Liver (tissue), 9 donors: ENCODE results near the gene KCNC4. TPM values are rescaled to one million over a fixed set of nuclear protein-coding genes. Genes with fewer than 3 reads are reported as not detected.
A peak's percentile ranks its signal among the peaks of the same experiment; 100 is the strongest.

Experiments
- DNase-seq: peaks from one replicate; pipeline ENCODE4 v3.0.0-alpha.2; 2017; ENCODE audit warnings: low spot score
- H3K27ac ChIP-seq, 2 donors: one replicate each; pipeline ENCODE4 v1.7.0; 2013; ENCODE audit warnings: inconsistent platforms in 2 of 2, low read length in 2 of 2, control low read depth in 1 of 2, low read depth in 1 of 2, mild to moderate bottlenecking in 1 of 2
- H3K27me3 ChIP-seq, 4 donors: one replicate each; pipeline versions ENCODE4 v1.6.1 to v1.7.0; 2013; ENCODE audit warnings: low read length in 3 of 4, inconsistent platforms in 1 of 4, mild to moderate bottlenecking in 1 of 4, moderate library complexity in 1 of 4; ENCODE audit not compliant: control insufficient read depth in 4 of 4, insufficient read depth in 4 of 4
- H3K36me3 ChIP-seq, 4 donors: one replicate each; pipeline versions ENCODE4 v1.6.1 to v1.7.0; 2013; ENCODE audit warnings: low read length in 3 of 4, mild to moderate bottlenecking in 3 of 4, low read depth in 1 of 4, moderate library complexity in 1 of 4; ENCODE audit not compliant: control insufficient read depth in 4 of 4, insufficient read depth in 3 of 4
- H3K4me1 ChIP-seq, 4 donors: one replicate each; pipeline versions ENCODE4 v1.6.1 to v1.7.0; 2013; ENCODE audit warnings: low read length in 3 of 4, mild to moderate bottlenecking in 3 of 4, moderate library complexity in 1 of 4; ENCODE audit not compliant: control insufficient read depth in 4 of 4, insufficient read depth in 4 of 4
- H3K4me3 ChIP-seq, 3 donors: one replicate each; pipeline versions ENCODE4 v1.6.1 to v1.7.0; 2013; ENCODE audit warnings: low read length in 3 of 3, control low read depth in 1 of 3, low read depth in 1 of 3, mild to moderate bottlenecking in 1 of 3
- H3K9ac ChIP-seq, 2 donors: one replicate each; pipeline ENCODE4 v1.7.0; 2013; ENCODE audit warnings: low read length in 2 of 2, mild to moderate bottlenecking in 2 of 2, moderate library complexity in 2 of 2, control low read depth in 1 of 2, low read depth in 1 of 2
- H3K9me3 ChIP-seq, 4 donors: one replicate each; pipeline versions ENCODE4 v1.6.1 to v1.7.0; 2013; ENCODE audit warnings: low read length in 3 of 4; ENCODE audit not compliant: control insufficient read depth in 4 of 4
- EGR1 ChIP-seq, 2 donors: IDR thresholded peaks; 2 replicates each; pipeline ENCODE4 v1.6.1; 2016 to 2018; ENCODE audit warnings: antibody characterized with exemption in 2 of 2, low read depth in 2 of 2
- FOXA1 ChIP-seq: IDR thresholded peaks from 2 replicates; pipeline ENCODE4 v1.6.1; 2016; ENCODE audit warnings: antibody characterized with exemption
- FOXA2 ChIP-seq: IDR thresholded peaks from 2 replicates; pipeline ENCODE4 v1.6.1; 2016; ENCODE audit warnings: antibody characterized with exemption
- GABPA ChIP-seq, 2 donors: IDR thresholded peaks in 1 of 2; conservative IDR thresholded peaks in 1 of 2; 2 replicates each; pipeline ENCODE4 v1.6.1; 2016; ENCODE audit warnings: antibody characterized with exemption in 2 of 2, mild to moderate bottlenecking in 1 of 2, moderate library complexity in 1 of 2
- HNF4A ChIP-seq, 2 donors: conservative IDR thresholded peaks; 2 replicates each; pipeline ENCODE4 v1.6.1; 2016; ENCODE audit warnings: antibody characterized with exemption in 2 of 2, mild to moderate bottlenecking in 2 of 2
- HNF4G ChIP-seq: IDR thresholded peaks from 2 replicates; pipeline ENCODE4 v1.6.1; 2016; ENCODE audit warnings: antibody characterized with exemption
- JUND ChIP-seq, 2 donors: IDR thresholded peaks; 2 replicates each; pipeline ENCODE4 v1.6.1; 2016; ENCODE audit warnings: antibody characterized with exemption in 2 of 2
- NR2F2 ChIP-seq: IDR thresholded peaks from 2 replicates; pipeline ENCODE4 v1.6.1; 2016; ENCODE audit warnings: antibody characterized with exemption
- RAD21 ChIP-seq, 2 donors: IDR thresholded peaks; 2 replicates each; pipeline ENCODE4 v1.6.1; 2016; ENCODE audit warnings: antibody characterized with exemption in 2 of 2, mild to moderate bottlenecking in 2 of 2
- RXRA ChIP-seq, 2 donors: IDR thresholded peaks; 2 replicates each; pipeline ENCODE4 v1.6.1; 2017 to 2018; ENCODE audit warnings: antibody characterized with exemption in 2 of 2, mild to moderate bottlenecking in 1 of 2
- TAF1 ChIP-seq: conservative IDR thresholded peaks from 2 replicates; pipeline ENCODE4 v1.6.1; 2016; ENCODE audit warnings: antibody characterized with exemption, mild to moderate bottlenecking
- WGBS: extraction: QIAGEN DNeasy Blood & Tissue Kit; methylation state at CpG from one replicate; pipeline ENCODE4 v1.1.7; 2013; 5-methylcytosine and 5-hydroxymethylcytosine counted together
- polyA plus RNA-seq, 2 donors: library from polyadenylated mRNA; stranded (reverse) in 1 of 2; unstranded in 1 of 2; fragments of 200-250 nt in 1 of 2; fragments of >200 nt in 1 of 2; fragmentation: Nextera tagmentation in 1 of 2; extraction: Ambion mirVana in 1 of 2; gene quantifications; one replicate each; pipeline versions ENCODE4 v1.2.1 to v1.2.3, GENCODE V29; 2013 to 2015
- total RNA-seq, 2 donors: library from RNA; depleted of rRNA; stranded (reverse); fragments of >200 nt; gene quantifications; one replicate each; pipeline ENCODE4 v1.2.3, GENCODE V29; 2014
- TF ChIP-seq, protein P1 (sequence below): fragments of 150-350 bp; IDR thresholded peaks from 2 replicates; pipeline ENCODE4 v1.5.1; 2017; ENCODE audit warnings: improper control_type of control experiment, low read depth, low read length; ENCODE audit not compliant: missing input control
- TF ChIP-seq, protein P2 (sequence below): IDR thresholded peaks from 2 replicates; pipeline ENCODE4 v1.6.1; 2016; ENCODE audit warnings: antibody characterized with exemption
- TF ChIP-seq, protein P3 (sequence below): IDR thresholded peaks from 2 replicates; pipeline ENCODE4 v1.6.1; 2016; ENCODE audit warnings: antibody characterized with exemption
- TF ChIP-seq, protein P4 (sequence below): IDR thresholded peaks from 2 replicates; pipeline ENCODE4 v1.6.1; 2016; ENCODE audit warnings: antibody characterized with exemption
- TF ChIP-seq, protein P5 (sequence below): IDR thresholded peaks from 2 replicates; pipeline ENCODE4 v1.6.1; 2016; ENCODE audit warnings: antibody characterized with exemption, mild to moderate bottlenecking
- donor health status: healthy.
- donor health status: healthy.
- donor health status: healthy.
- donor health status: healthy.
- donor health status: healthy.

Gene KCNC4
- total and polyA plus RNA-seq, 4 donors, result 0.46 to 2.5 (median 1.5) TPM

GRCh38 chr1:110196917-110197765, 13.0 kb upstream of the KCNC4 start:
- TF ChIP-seq FOXA1 (no peak), FOXA2 (no peak), NR2F2 (no peak), HNF4G (no peak), HNF4A (conservative IDR thresholded peaks at IDR 0.05) (peak; percentile 35 to 64), TAF1 (no peak), RAD21 (IDR thresholded peaks at IDR 0.05) (peak; percentile 70 to 81), GABPA (IDR thresholded peaks at IDR 0.05 in 1 of 2, conservative IDR thresholded peaks at IDR 0.05 in 1 of 2) (no peak)
- TF ChIP-seq, protein P1, sequence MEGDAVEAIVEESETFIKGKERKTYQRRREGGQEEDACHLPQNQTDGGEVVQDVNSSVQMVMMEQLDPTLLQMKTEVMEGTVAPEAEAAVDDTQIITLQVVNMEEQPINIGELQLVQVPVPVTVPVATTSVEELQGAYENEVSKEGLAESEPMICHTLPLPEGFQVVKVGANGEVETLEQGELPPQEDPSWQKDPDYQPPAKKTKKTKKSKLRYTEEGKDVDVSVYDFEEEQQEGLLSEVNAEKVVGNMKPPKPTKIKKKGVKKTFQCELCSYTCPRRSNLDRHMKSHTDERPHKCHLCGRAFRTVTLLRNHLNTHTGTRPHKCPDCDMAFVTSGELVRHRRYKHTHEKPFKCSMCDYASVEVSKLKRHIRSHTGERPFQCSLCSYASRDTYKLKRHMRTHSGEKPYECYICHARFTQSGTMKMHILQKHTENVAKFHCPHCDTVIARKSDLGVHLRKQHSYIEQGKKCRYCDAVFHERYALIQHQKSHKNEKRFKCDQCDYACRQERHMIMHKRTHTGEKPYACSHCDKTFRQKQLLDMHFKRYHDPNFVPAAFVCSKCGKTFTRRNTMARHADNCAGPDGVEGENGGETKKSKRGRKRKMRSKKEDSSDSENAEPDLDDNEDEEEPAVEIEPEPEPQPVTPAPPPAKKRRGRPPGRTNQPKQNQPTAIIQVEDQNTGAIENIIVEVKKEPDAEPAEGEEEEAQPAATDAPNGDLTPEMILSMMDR, result peak; percentile 78
- TF ChIP-seq, protein P2, sequence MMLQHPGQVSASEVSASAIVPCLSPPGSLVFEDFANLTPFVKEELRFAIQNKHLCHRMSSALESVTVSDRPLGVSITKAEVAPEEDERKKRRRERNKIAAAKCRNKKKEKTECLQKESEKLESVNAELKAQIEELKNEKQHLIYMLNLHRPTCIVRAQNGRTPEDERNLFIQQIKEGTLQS, result no peak
- TF ChIP-seq, protein P3, sequence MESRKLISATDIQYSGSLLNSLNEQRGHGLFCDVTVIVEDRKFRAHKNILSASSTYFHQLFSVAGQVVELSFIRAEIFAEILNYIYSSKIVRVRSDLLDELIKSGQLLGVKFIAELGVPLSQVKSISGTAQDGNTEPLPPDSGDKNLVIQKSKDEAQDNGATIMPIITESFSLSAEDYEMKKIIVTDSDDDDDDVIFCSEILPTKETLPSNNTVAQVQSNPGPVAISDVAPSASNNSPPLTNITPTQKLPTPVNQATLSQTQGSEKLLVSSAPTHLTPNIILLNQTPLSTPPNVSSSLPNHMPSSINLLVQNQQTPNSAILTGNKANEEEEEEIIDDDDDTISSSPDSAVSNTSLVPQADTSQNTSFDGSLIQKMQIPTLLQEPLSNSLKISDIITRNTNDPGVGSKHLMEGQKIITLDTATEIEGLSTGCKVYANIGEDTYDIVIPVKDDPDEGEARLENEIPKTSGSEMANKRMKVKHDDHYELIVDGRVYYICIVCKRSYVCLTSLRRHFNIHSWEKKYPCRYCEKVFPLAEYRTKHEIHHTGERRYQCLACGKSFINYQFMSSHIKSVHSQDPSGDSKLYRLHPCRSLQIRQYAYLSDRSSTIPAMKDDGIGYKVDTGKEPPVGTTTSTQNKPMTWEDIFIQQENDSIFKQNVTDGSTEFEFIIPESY, result no peak
- TF ChIP-seq, protein P4, sequence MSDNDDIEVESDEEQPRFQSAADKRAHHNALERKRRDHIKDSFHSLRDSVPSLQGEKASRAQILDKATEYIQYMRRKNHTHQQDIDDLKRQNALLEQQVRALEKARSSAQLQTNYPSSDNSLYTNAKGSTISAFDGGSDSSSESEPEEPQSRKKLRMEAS, result no peak
- WGBS, result 63% methylated on average over 12 of the region's 12 CpGs
- no peaks in the 10 kb centered on the region for H3K36me3 ChIP-seq
- H3K4me1 ChIP-seq, result no peaks in the 10 kb centered on the region
- no peak for DNase-seq
- H3K27ac ChIP-seq, result no peak overlapping the region
- H3K9me3 ChIP-seq, result no peaks in the 10 kb centered on the region
- no peaks in the 10 kb centered on the region for H3K27me3 ChIP-seq
- H3K4me3 ChIP-seq, result no peak overlapping the region
- H3K9ac ChIP-seq, result no peak overlapping the region

DNA sequence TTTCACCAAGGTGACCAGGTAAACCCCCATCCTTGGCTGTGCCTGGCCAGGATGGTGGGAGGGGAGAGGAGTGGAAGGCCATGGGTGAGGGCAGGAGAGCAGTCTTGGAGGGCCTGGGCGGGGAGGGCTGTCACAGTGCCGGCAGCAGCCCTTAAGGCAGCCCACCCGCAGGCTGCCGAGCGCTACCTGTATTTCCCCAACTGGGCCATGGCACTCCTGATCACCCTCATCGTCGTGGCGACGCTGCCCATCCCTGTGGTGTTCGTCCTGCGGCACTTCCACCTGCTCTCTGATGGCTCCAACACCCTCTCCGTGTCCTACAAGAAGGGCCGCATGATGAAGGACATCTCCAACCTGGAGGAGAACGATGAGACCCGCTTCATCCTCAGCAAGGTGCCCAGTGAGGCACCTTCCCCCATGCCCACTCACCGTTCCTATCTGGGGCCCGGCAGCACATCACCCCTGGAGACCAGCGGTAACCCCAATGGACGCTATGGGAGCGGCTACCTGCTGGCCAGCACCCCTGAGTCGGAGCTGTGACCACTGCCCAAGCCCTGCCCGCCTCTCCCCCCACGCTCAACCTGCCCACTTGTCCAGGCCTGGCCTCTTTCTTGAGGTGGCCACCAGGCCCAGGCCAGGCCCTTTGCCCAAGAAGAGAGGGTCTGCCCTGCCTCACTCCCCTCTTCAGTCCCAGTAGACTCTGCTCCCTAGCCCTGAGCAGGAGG, 12.0 kb upstream of the KCNC4 start:
- WGBS, result 94% methylated on average over 23 of the region's 23 CpGs
- peaks cover 0 to 3% (median 0%) of the 10 kb centered on the region in 4 donors for H3K4me1 ChIP-seq
- H3K4me3 ChIP-seq, result no peak overlapping the region
- H3K36me3 ChIP-seq, result no peaks in the 10 kb centered on the region
- H3K27ac ChIP-seq, result no peak overlapping the region
- no peak for DNase-seq
- no peaks in the 10 kb centered on the region for H3K27me3 ChIP-seq
- H3K9ac ChIP-seq, result no peak overlapping the region
- H3K9me3 ChIP-seq, result no peaks in the 10 kb centered on the region
- TF ChIP-seq RAD21 (IDR thresholded peaks at IDR 0.05), result no peak
- TF ChIP-seq, protein P3, result no peak
- TF ChIP-seq, protein P1, result no peak
- TF ChIP-seq HNF4G, result no peak
- no peak for TF ChIP-seq JUND (IDR thresholded peaks at IDR 0.05)
- TF ChIP-seq, protein P5, sequence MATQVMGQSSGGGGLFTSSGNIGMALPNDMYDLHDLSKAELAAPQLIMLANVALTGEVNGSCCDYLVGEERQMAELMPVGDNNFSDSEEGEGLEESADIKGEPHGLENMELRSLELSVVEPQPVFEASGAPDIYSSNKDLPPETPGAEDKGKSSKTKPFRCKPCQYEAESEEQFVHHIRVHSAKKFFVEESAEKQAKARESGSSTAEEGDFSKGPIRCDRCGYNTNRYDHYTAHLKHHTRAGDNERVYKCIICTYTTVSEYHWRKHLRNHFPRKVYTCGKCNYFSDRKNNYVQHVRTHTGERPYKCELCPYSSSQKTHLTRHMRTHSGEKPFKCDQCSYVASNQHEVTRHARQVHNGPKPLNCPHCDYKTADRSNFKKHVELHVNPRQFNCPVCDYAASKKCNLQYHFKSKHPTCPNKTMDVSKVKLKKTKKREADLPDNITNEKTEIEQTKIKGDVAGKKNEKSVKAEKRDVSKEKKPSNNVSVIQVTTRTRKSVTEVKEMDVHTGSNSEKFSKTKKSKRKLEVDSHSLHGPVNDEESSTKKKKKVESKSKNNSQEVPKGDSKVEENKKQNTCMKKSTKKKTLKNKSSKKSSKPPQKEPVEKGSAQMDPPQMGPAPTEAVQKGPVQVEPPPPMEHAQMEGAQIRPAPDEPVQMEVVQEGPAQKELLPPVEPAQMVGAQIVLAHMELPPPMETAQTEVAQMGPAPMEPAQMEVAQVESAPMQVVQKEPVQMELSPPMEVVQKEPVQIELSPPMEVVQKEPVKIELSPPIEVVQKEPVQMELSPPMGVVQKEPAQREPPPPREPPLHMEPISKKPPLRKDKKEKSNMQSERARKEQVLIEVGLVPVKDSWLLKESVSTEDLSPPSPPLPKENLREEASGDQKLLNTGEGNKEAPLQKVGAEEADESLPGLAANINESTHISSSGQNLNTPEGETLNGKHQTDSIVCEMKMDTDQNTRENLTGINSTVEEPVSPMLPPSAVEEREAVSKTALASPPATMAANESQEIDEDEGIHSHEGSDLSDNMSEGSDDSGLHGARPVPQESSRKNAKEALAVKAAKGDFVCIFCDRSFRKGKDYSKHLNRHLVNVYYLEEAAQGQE, result no peak
- TF ChIP-seq RXRA (IDR thresholded peaks at IDR 0.05), result no peak
- no peak for TF ChIP-seq GABPA (IDR thresholded peaks at IDR 0.05 in 1 of 2, conservative IDR thresholded peaks at IDR 0.05 in 1 of 2)
- TF ChIP-seq HNF4A (conservative IDR thresholded peaks at IDR 0.05), result no peak
- TF ChIP-seq, protein P4, result no peak
- no peak for TF ChIP-seq EGR1 (IDR thresholded peaks at IDR 0.05; ENCODE audit: low read depth in 2 of 2)
